Myometrial cell (primary cell): Measurements from ENCODE around the gene ATG10. TPM values are rescaled to one million over a fixed set of nuclear protein-coding genes. Genes with fewer than 3 reads are reported as not detected.

ENCODE experiments used
- total RNA-seq: library from RNA; depleted of rRNA; stranded (reverse); fragments of >200 nt; gene quantifications from 2 replicates; pipeline ENCODE4 v1.2.3, GENCODE V29; 2015

ATG10 gene
- total RNA-seq: 15.2 and 17.6 TPM in 2 replicates

DNA sequence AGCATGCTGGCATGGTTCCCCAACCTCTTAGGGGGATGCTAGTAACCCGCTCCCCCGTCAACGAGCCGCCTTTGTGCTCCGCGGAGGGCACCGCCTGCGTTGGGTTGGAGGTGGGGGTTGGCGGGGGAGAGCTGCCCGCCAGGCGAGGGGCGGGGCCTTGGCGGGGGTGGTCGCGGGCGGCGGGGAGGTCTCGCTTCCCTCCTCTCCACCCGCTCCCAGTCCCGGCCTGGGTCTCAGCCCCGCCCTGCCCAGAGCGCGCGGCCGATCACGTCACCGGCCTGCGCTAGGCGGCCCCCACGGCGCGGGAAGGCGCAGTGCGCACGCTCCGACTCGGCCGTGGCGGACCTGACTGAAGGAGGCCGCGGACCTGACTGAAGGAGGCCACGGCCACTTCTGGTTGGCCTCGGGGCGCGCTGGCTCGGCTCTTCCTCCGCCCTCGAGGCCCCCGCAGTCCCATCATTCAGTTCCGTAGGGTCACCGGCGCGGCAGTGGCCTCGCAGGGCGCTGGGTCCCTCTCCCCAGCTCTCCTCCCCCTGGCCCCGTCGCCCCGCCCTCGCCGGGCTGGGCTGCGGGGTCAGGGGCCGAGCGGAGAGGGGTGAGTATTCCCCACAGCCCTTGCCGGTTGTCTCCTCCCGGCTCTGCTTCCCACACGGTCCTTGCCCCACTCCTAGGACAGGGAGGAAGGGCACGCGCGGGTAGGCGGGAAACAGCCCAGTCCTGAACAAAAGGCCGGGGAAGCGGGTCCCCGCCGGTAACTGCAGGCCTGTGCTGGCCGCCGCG, at the start of gene ATG10:
Gene ATG10 (plus strand): TSS at position 312 of the 780 bp plus-strand sequence. CDS start 15,548 bp downstream, outside the sequence.

GRCh38 chr5:82277987-82278710, 306.3 kb downstream of the ATG10 start, which contains the start of gene RPS23:
TSS of gene RPS23 (minus strand) at chr5:82278354. CDS start at chr5:82278323, 31 bp downstream.

Other genes with a start within 250 kb of the ATG10 start
- gene SSBP2, start 220.9 kb upstream of the ATG10 start, total RNA-seq: 28.0 and 30.6 TPM in 2 replicates